Stimulated activated naive CD8-positive, alpha-beta T cell treated with anti-CD3 and anti-CD28 coated beads, Interleukin-15, amount 100 ng/mL, for 72 hours (primary cell): Measurements from ENCODE around the gene MACROD2.

ENCODE experiments used
- ATAC-seq: fragments of 150-1000 bp; cut with Tn5 transposase; 2 replicates; pipeline ENCODE4 v1.10.0; 2021; ENCODE audit warnings: mild to moderate bottlenecking, moderate library complexity
- DNase-seq, 2 donors: peaks; one replicate each; pipeline ENCODE4 v3.0.0; 2021 to 2022
- H3K27ac Mint-ChIP-seq, 2 donors: one replicate each; pipeline ENCODE4 v1.8.0; 2022; ENCODE audit warnings: mild to moderate bottlenecking in 2 of 2, mixed read lengths in 2 of 2, moderate library complexity in 2 of 2
- H3K27me3 Mint-ChIP-seq: one replicate; pipeline ENCODE4 v1.8.0; 2022; ENCODE audit warnings: mixed read lengths
- H3K4me1 Mint-ChIP-seq: one replicate; pipeline ENCODE4 v1.8.0; 2022; ENCODE audit warnings: mild to moderate bottlenecking, mixed read lengths
- H3K4me3 Mint-ChIP-seq, 2 donors: one replicate each; pipeline ENCODE4 v1.8.0; 2022; ENCODE audit warnings: mild to moderate bottlenecking in 2 of 2, mixed read lengths in 2 of 2, moderate library complexity in 1 of 2
- H3K9me3 Mint-ChIP-seq, 2 donors: one replicate each; pipeline ENCODE4 v1.8.0; 2022; ENCODE audit warnings: mixed read lengths in 2 of 2

The MACROD2 gene

GRCh38 chr20:15886250-15886649, 1890.9 kb downstream of the MACROD2 start:
- no peaks in the 10 kb centered on the region for H3K4me1 Mint-ChIP-seq
- H3K9me3 Mint-ChIP-seq, result peaks cover 14 to 15% of the 10 kb centered on the region in 2 donors
- DNase-seq, result no peak
- H3K27ac Mint-ChIP-seq, result no peak overlapping the region
- H3K27me3 Mint-ChIP-seq, result no peaks in the 10 kb centered on the region
- ATAC-seq, result no peak
- no peak overlapping the region for H3K4me3 Mint-ChIP-seq

GRCh38 chr20:15887387-15887786, 1892.1 kb downstream of the MACROD2 start:
- DNase-seq, result no peak
- no peaks in the 10 kb centered on the region for H3K27me3 Mint-ChIP-seq
- no peak overlapping the region for H3K27ac Mint-ChIP-seq

GRCh38 chr20:15889061-15889460, 1893.7 kb downstream of the MACROD2 start:
- Mint-ChIP-seq H3K9me3 (peaks cover 13 to 14% of the 10 kb centered on the region in 2 donors), H3K4me3 (no peak overlapping the region), H3K27me3 (no peaks in the 10 kb centered on the region), H3K4me1 (no peaks in the 10 kb centered on the region), H3K27ac (no peak overlapping the region)
- no peak for DNase-seq
- ATAC-seq, result no peak

More at GRCh38 chr20:15887387-15887786, 1892.1 kb downstream of the MACROD2 start:
- ATAC-seq, result no peak
- peaks cover 11 to 16% of the 10 kb centered on the region in 2 donors for H3K9me3 Mint-ChIP-seq
- no peak overlapping the region for H3K4me3 Mint-ChIP-seq
- no peaks in the 10 kb centered on the region for H3K4me1 Mint-ChIP-seq

- ATAC-seq (no peak), DNase-seq (no peak)
- H3K4me3 Mint-ChIP-seq, result no peak overlapping the region
- no peaks in the 10 kb centered on the region for H3K27me3 Mint-ChIP-seq
- H3K27ac Mint-ChIP-seq, result no peak overlapping the region
- peaks cover 8 to 10% of the 10 kb centered on the region in 2 donors for H3K9me3 Mint-ChIP-seq
- H3K4me1 Mint-ChIP-seq, result no peaks in the 10 kb centered on the region
These were observed 1894.4 kb downstream of the MACROD2 start for GRCh38 chr20:15889514-15890256.

GRCh38 chr20:15890407-15890982, 1895.2 kb downstream of the MACROD2 start:
- DNase-seq, result no peak
- no peak overlapping the region for H3K27ac Mint-ChIP-seq

GRCh38 chr20:15895126-15895525, 1899.8 kb downstream of the MACROD2 start:
- DNase-seq, result no peak
- no peaks in the 10 kb centered on the region for H3K27me3 Mint-ChIP-seq
- H3K4me3 Mint-ChIP-seq, result no peak overlapping the region
- peaks cover 4 to 8% of the 10 kb centered on the region in 2 donors for H3K9me3 Mint-ChIP-seq
- H3K4me1 Mint-ChIP-seq, result peaks cover 13% of the 10 kb centered on the region
- H3K27ac Mint-ChIP-seq, result peak overlapping the region; percentile 27 to 48
- peak; percentile 22 for ATAC-seq

More at GRCh38 chr20:15890407-15890982, 1895.2 kb downstream of the MACROD2 start:
- Mint-ChIP-seq H3K4me1 (peaks cover 6% of the 10 kb centered on the region), H3K9me3 (peaks cover 8 to 10% of the 10 kb centered on the region in 2 donors), H3K4me3 (no peak overlapping the region), H3K27me3 (no peaks in the 10 kb centered on the region)
- no peak for ATAC-seq

GRCh38 chr20:15895560-15896084, 1900.3 kb downstream of the MACROD2 start:
- peak; percentile 92 for ATAC-seq
- Mint-ChIP-seq H3K9me3 (peaks cover 4 to 7% of the 10 kb centered on the region in 2 donors), H3K27me3 (no peaks in the 10 kb centered on the region), H3K4me3 (no peak overlapping the region), H3K4me1 (peaks cover 13% of the 10 kb centered on the region), H3K27ac (peak overlapping the region; percentile 27 to 48)
- peak; percentile 20 to 28 for DNase-seq

- no peak for ATAC-seq
- peaks cover 6 to 14% of the 10 kb centered on the region in 2 donors for H3K9me3 Mint-ChIP-seq
- no peak overlapping the region for H3K27ac Mint-ChIP-seq
- DNase-seq, result no peak
- no peaks in the 10 kb centered on the region for H3K27me3 Mint-ChIP-seq
- H3K4me1 Mint-ChIP-seq, result peaks cover 12% of the 10 kb centered on the region
- H3K4me3 Mint-ChIP-seq, result no peak overlapping the region
These were observed 1904.7 kb downstream of the MACROD2 start for GRCh38 chr20:15899967-15900366.

- H3K4me1 Mint-ChIP-seq, result peaks cover 7% of the 10 kb centered on the region
- peaks cover 6 to 14% of the 10 kb centered on the region in 2 donors for H3K9me3 Mint-ChIP-seq
- no peaks in the 10 kb centered on the region for H3K27me3 Mint-ChIP-seq
- ATAC-seq (no peak), DNase-seq (no peak)
- H3K27ac Mint-ChIP-seq, result no peak overlapping the region
- no peak overlapping the region for H3K4me3 Mint-ChIP-seq
These were observed 1905.1 kb downstream of the MACROD2 start for GRCh38 chr20:15900443-15900842.

GRCh38 chr20:15902493-15902892, 1907.2 kb downstream of the MACROD2 start:
- peak overlapping the region in 1 of 2 donors; percentile 61 for H3K27ac Mint-ChIP-seq
- peaks cover 6 to 14% of the 10 kb centered on the region in 2 donors for H3K9me3 Mint-ChIP-seq
- H3K4me1 Mint-ChIP-seq, result no peaks in the 10 kb centered on the region
- H3K4me3 Mint-ChIP-seq, result no peak overlapping the region
- ATAC-seq (no peak), DNase-seq (no peak)
- H3K27me3 Mint-ChIP-seq, result no peaks in the 10 kb centered on the region

GRCh38 chr20:15905661-15906060, 1910.3 kb downstream of the MACROD2 start:
- Mint-ChIP-seq H3K9me3 (peaks cover 14% of the 10 kb centered on the region in 2 donors), H3K27me3 (no peaks in the 10 kb centered on the region), H3K27ac (no peak overlapping the region), H3K4me1 (no peaks in the 10 kb centered on the region), H3K4me3 (no peak overlapping the region)
- ATAC-seq, result no peak
- DNase-seq, result no peak

GRCh38 chr20:15909995-15910394, 1914.7 kb downstream of the MACROD2 start:
- Mint-ChIP-seq H3K4me3 (no peak overlapping the region), H3K9me3 (peaks cover 8 to 18% of the 10 kb centered on the region in 2 donors), H3K27ac (no peak overlapping the region), H3K4me1 (no peaks in the 10 kb centered on the region), H3K27me3 (no peaks in the 10 kb centered on the region)
- ATAC-seq (no peak), DNase-seq (no peak)

GRCh38 chr20:15911581-15911980, 1916.3 kb downstream of the MACROD2 start:
- no peak overlapping the region for H3K27ac Mint-ChIP-seq
- H3K9me3 Mint-ChIP-seq, result peaks cover 8 to 18% of the 10 kb centered on the region in 2 donors

GRCh38 chr20:15913391-15914025, 1918.2 kb downstream of the MACROD2 start:
- DNase-seq, result no peak
- H3K4me3 Mint-ChIP-seq, result no peak overlapping the region
- no peaks in the 10 kb centered on the region for H3K27me3 Mint-ChIP-seq
- ATAC-seq, result no peak
- H3K9me3 Mint-ChIP-seq, result peaks cover 8 to 17% of the 10 kb centered on the region in 2 donors
- no peaks in the 10 kb centered on the region for H3K4me1 Mint-ChIP-seq
- H3K27ac Mint-ChIP-seq, result no peak overlapping the region

More at GRCh38 chr20:15911581-15911980, 1916.3 kb downstream of the MACROD2 start:
- H3K4me1 Mint-ChIP-seq, result no peaks in the 10 kb centered on the region
- DNase-seq (no peak), ATAC-seq (no peak)
- H3K27me3 Mint-ChIP-seq, result no peaks in the 10 kb centered on the region
- no peak overlapping the region for H3K4me3 Mint-ChIP-seq

- DNase-seq, result no peak
- no peaks in the 10 kb centered on the region for H3K4me1 Mint-ChIP-seq
- H3K27me3 Mint-ChIP-seq, result peaks cover 5% of the 10 kb centered on the region
- H3K9me3 Mint-ChIP-seq, result peaks cover 6 to 7% of the 10 kb centered on the region in 2 donors
- no peak overlapping the region for H3K27ac Mint-ChIP-seq
- no peak overlapping the region for H3K4me3 Mint-ChIP-seq
- no peak for ATAC-seq
These were observed 1921.3 kb downstream of the MACROD2 start for GRCh38 chr20:15916623-15917022.

- Mint-ChIP-seq H3K27ac (peak overlapping the region in 1 of 2 donors; percentile 54), H3K9me3 (peaks cover 5 to 9% of the 10 kb centered on the region in 2 donors), H3K4me1 (no peaks in the 10 kb centered on the region), H3K4me3 (no peak overlapping the region), H3K27me3 (peaks cover 7% of the 10 kb centered on the region)
- no peak for DNase-seq
- no peak for ATAC-seq
These were observed 1922.0 kb downstream of the MACROD2 start for GRCh38 chr20:15917283-15917682.
